Mucosa of gallbladder (tissue), 1 donor: ENCODE data around the gene ADCK1. TPM values are rescaled to one million over a fixed set of nuclear protein-coding genes. Genes with fewer than 3 reads are reported as not detected.

Source experiments
- total RNA-seq: library from RNA; stranded (reverse); gene quantifications from one replicate; pipeline ENCODE4 v1.2.1, GENCODE V29; 2021
- donor health status: DM: no; HTN: no; CAD: no.

ADCK1 gene
- total RNA-seq, 1 donor from 2014 or later: 9.1 TPM

Other genes with a start within 250 kb of the ADCK1 start
- gene SPTLC2, start 183.5 kb upstream of the ADCK1 start, total RNA-seq: 44.2 TPM
- gene ALKBH1, start 92.1 kb upstream of the ADCK1 start, total RNA-seq: 10.2 TPM
- 77.7 TPM for gene SLIRP, start 92.0 kb upstream of the ADCK1 start, total RNA-seq
- gene SNW1, start 39.0 kb upstream of the ADCK1 start, total RNA-seq: 56.2 TPM